Gastrocnemius medialis (tissue), 4 donors: ENCODE data around the gene SLTM.

ENCODE experiments used
- CTCF ChIP-seq, 5 experiments: fragments of 450-650 bp in 3 of 5; fragments of 200-600 bp in 2 of 5; sonication (generic) in 2 of 5; IDR thresholded peaks in 4 of 5; conservative IDR thresholded peaks in 1 of 5; 1 replicate in 4 of 5; 2 replicates in 1 of 5; pipeline ENCODE4 v1.5.1; 2016 to 2019; ENCODE audit warnings: antibody characterized with exemption in 5 of 5, mild to moderate bottlenecking in 3 of 5, moderate library complexity in 3 of 5
- POLR2A ChIP-seq, 2 donors: fragments of 450-650 bp; IDR thresholded peaks; one replicate each; pipeline ENCODE4 v1.6.1; 2017; ENCODE audit warnings: antibody characterized with exemption in 2 of 2, mild to moderate bottlenecking in 2 of 2, moderate library complexity in 2 of 2

DNA sequence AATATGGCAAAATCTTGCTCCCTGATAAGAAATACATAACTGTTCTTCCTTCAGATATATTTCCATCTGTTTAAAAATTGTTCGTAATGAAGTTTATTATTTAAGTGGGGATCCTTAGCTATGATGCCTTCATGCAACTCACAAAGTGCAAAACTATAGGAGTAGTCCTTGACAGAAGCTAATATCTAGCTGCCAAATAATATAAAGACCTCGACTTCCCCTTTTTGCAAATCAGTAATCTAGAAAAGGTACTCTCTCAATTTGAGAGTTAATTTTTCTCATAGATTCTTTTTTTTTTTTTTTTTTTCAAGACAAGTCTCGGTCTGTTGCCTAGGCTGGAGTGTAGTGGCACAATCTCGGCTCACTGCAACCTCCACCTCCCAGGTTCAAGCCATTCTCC lies 23.0 kb downstream of the SLTM start:
- TF ChIP-seq POLR2A (IDR thresholded peaks at IDR 0.05) = no peak
- TF ChIP-seq CTCF (IDR thresholded peaks at IDR 0.05 in 4 of 5, conservative IDR thresholded peaks at IDR 0.05 in 1 of 5) = no peak
